Central memory CD8-positive, alpha-beta T cell (primary cell): Measurements from ENCODE around the gene MOK.
A peak's percentile ranks its signal among the peaks of the same experiment; 100 is the strongest.
"Not testable (repeated sequence)": the region's sequence is repeated elsewhere in the genome, so short reads cannot be mapped to it uniquely, and the experiment has no call there.

Experiments
- ATAC-seq: fragments of 150-1000 bp; cut with Tn5 transposase; replicated peaks from 2 replicates; pipeline ENCODE4 v1.10.0; 2022; ENCODE audit warnings: mild to moderate bottlenecking, moderate FRiP score, moderate number of reproducible peaks; ENCODE audit not compliant: poor library complexity, severe bottlenecking; ENCODE audit errors: extremely low read depth
- DNase-seq, 2 donors: peaks; one replicate each; pipeline ENCODE4 v3.0.0; 2021; ENCODE audit warnings: low spot score in 2 of 2
- H3K27ac Mint-ChIP-seq: one replicate; pipeline ENCODE4 v1.8.0; 2022; ENCODE audit warnings: low read depth, mild to moderate bottlenecking, moderate library complexity, mixed read lengths
- H3K27me3 Mint-ChIP-seq: one replicate; pipeline ENCODE4 v1.8.0; 2022; ENCODE audit warnings: mixed read lengths
- H3K36me3 Mint-ChIP-seq: one replicate; pipeline ENCODE4 v1.8.0; 2022; ENCODE audit warnings: mild to moderate bottlenecking, moderate library complexity, mixed read lengths; ENCODE audit not compliant: insufficient read depth
- H3K4me1 Mint-ChIP-seq: one replicate; pipeline ENCODE4 v1.8.0; 2022; ENCODE audit warnings: mixed read lengths
- H3K4me3 Mint-ChIP-seq: one replicate; pipeline ENCODE4 v1.8.0; 2022; ENCODE audit warnings: mild to moderate bottlenecking, moderate library complexity, mixed read lengths
- H3K9me3 Mint-ChIP-seq: one replicate; pipeline ENCODE4 v1.8.0; 2022; ENCODE audit warnings: mixed read lengths

Gene MOK, protein sequence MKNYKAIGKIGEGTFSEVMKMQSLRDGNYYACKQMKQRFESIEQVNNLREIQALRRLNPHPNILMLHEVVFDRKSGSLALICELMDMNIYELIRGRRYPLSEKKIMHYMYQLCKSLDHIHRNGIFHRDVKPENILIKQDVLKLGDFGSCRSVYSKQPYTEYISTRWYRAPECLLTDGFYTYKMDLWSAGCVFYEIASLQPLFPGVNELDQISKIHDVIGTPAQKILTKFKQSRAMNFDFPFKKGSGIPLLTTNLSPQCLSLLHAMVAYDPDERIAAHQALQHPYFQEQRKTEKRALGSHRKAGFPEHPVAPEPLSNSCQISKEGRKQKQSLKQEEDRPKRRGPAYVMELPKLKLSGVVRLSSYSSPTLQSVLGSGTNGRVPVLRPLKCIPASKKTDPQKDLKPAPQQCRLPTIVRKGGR

DNA sequence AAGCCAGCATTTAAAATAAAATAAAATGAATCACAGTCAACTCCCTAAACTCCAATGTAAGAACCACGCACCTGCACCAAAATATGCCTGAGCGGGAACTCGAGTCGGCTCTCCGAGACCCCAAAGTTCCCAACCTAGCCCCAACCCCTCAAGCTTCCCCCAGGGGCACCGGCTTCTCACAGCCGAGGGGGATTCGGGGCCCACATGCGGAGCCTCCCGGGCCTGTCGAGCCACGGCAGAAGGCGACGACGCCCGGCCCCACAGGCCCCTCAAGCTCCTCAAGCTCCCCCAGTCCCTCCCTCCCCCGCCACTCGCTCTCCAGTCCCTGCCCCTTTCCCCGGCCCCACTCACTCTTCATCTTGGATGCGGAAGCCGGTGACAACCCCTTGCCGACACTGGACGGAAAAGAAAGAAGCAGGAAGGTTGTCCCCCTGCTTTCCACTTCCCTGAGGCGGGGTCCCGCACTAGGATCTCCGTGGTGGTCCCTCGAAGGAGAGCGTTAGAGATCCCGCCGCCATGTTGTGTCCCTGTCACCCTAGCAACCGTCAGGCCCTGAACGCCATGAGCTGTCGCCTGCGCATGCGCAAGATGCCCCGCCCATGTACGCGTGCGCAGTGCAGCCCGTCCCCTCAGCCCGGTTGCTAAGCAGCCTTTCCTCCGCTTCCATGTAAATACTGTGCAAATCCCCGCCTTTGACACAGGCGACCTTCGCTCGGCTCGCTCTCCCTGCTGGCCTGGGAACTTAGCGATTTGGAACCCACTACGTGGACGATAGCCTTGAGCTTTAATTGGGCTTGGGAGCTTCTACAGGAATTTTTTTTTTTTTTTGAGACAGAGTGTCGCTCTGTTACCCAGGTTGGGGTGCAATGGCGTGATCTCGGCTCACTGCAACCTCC, at the start of gene MOK:
TSS of gene MOK (minus strand) at position 554 of the 896 bp plus-strand sequence. CDS start at position 358, 196 bp downstream.
- Mint-ChIP-seq H3K9me3 (no peaks in the 10 kb centered on the region), H3K4me1 (peaks cover 8% of the 10 kb centered on the region), H3K27ac (peak within 1 kb of the TSS; percentile 98), H3K27me3 (no peaks in the 10 kb centered on the region), H3K36me3 (peaks cover 16% of the 10 kb centered on the region), H3K4me3 (peak within 1 kb of the TSS; percentile 90)
- DNase-seq (peak; percentile 98), ATAC-seq (peak; percentile 93)

DNA sequence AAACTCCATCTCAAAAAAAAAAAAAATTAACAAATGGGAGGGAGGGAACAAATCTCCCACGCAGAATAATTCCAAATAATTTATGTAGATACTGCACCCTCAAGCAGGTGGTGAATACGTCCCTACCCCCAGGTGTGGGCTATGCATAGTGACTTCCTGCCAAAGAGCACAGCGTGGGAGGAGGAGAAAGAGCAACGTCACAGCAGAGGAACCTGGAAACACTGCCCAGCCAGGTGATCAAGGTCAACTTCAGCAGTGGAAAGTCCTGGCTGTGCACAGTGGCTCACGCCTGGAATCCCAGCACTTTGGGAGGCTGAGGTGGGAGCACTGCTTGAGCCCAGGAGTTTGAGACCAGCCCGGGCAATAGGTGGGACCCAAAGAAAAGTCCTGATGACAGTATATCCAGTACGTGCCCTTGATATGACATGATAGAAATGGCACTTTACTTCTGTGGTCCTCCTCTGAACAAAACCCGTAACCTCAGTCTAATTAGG, 48.2 kb upstream of the MOK start:
- Mint-ChIP-seq H3K4me1 (no peaks in the 10 kb centered on the region), H3K9me3 (no peaks in the 10 kb centered on the region), H3K27ac (no peak overlapping the region), H3K4me3 (no peak overlapping the region), H3K36me3 (peaks cover 63% of the 10 kb centered on the region), H3K27me3 (no peaks in the 10 kb centered on the region)
- ATAC-seq (no peak), DNase-seq (no peak)

DNA sequence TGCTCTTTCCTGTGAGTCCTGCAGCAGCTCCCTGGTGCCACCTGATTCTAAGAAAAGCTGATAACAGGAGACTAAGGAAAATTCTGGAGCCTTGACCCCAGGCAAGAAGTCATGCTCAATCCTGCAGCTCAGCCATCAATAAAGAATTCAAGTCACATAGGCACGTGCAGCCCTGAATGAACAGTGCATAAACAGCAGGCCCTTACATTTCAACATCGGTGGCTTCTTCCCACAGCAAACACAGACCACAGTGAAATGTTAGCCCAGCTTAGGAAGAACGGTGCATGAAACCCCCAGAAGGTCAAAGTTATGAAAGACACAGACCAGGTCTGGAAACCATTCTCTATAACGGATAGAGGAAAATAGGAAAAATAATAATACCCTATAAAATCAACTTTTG, 47.2 kb upstream of the MOK start:
- Mint-ChIP-seq H3K4me1 (no peaks in the 10 kb centered on the region), H3K9me3 (no peaks in the 10 kb centered on the region), H3K4me3 (no peak overlapping the region), H3K27me3 (no peaks in the 10 kb centered on the region), H3K36me3 (peaks cover 60% of the 10 kb centered on the region), H3K27ac (no peak overlapping the region)
- ATAC-seq (no peak), DNase-seq (no peak)

DNA sequence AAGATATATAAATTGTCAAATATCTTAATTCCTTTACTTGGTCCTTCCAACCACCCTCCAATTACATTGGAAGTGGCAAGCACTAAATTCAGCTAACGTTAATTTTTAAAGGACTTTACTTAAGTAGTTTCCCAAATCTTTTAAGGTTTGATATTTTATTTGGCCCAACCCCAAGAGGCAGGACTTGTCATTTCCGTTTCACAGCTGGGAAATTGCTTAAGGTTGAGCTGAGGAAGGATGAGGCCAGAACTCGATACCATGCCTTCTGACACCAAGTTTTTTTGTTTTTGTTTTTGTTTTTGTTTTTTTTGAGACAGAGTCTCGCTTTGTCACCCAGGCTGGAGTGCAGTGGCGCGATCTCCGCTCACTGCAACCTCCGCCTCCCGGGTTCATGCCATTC, 46.6 kb upstream of the MOK start:
- not testable (repeated sequence) for H3K27ac Mint-ChIP-seq, H3K4me1 Mint-ChIP-seq, H3K9me3 Mint-ChIP-seq, H3K27me3 Mint-ChIP-seq, DNase-seq, ATAC-seq, H3K4me3 Mint-ChIP-seq
- peaks cover 57% of the 10 kb centered on the region for H3K36me3 Mint-ChIP-seq

DNA sequence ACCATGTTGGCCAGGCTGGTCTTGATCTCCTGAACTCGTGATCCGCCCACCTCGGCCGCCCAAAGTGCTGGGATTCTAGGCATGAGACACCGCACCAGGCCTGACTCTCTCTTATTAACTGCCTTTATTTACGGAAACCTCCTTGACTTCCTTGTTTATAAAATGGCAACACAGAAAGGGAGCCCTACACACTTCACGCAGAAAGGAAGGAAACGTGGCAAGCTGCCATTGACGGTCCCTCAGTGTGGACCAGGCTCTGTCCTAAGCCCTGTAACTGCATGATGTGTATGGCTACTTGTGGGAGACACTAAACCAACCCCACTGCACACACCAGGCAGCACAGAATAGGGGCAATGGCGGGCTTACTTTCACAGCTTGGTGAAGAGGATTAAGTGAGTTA, 46.1 kb upstream of the MOK start:
- H3K36me3 Mint-ChIP-seq, result peaks cover 57% of the 10 kb centered on the region

DNA sequence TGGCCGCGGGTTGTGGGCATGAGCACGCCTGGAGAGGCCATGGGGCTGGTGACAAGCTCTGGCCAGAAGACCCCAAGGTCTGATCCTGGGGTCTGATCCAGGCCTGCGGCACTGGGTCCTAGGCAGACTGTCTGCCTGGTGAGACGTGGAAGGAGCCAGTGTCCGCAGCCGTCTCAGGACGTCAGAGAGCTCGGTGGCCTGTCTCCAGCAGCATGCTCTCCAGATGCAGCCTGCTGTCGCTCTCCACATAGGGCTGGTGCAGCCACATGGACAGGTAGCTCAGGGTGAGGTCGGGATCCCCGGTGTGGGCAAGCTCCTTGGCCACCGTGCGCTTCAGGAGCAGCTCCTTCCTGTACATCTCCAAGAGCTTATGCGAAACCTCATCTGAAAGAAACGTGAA, 43.4 kb upstream of the MOK start:
- Mint-ChIP-seq H3K27ac (no peak overlapping the region), H3K4me3 (no peak overlapping the region), H3K27me3 (no peaks in the 10 kb centered on the region), H3K4me1 (no peaks in the 10 kb centered on the region), H3K36me3 (peaks cover 44% of the 10 kb centered on the region), H3K9me3 (no peaks in the 10 kb centered on the region)
- DNase-seq (no peak), ATAC-seq (no peak)

More for the DNA sequence above, 46.1 kb upstream of the MOK start:
- no peaks in the 10 kb centered on the region for H3K9me3 Mint-ChIP-seq
- H3K4me1 Mint-ChIP-seq, result no peaks in the 10 kb centered on the region
- DNase-seq (no peak), ATAC-seq (no peak)
- H3K27ac Mint-ChIP-seq, result no peak overlapping the region
- no peak overlapping the region for H3K4me3 Mint-ChIP-seq
- no peaks in the 10 kb centered on the region for H3K27me3 Mint-ChIP-seq

DNA sequence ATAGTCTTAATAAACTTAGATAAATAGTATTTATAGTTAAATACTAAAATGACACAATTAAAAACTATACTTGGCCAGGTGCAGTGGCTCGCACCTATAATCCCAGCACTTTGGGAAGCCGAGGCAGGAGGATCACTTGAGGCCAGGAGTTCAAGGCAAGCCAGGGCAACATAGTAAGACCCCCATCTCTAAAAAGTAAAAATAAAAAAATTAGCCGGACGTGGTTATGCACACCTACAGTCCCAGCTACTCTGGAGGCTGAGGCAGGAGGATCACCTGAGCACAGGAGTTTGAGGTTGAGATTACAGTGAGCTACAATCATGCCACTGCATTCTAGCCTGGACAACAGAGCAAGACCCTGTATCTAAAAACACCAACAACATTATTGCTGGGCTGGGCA, 41.7 kb upstream of the MOK start:
- ATAC-seq (no peak), DNase-seq (no peak)
- no peaks in the 10 kb centered on the region for H3K27me3 Mint-ChIP-seq
- H3K27ac Mint-ChIP-seq, result no peak overlapping the region
- H3K36me3 Mint-ChIP-seq, result peaks cover 37% of the 10 kb centered on the region
- H3K4me1 Mint-ChIP-seq, result no peaks in the 10 kb centered on the region
- H3K4me3 Mint-ChIP-seq, result no peak overlapping the region
- H3K9me3 Mint-ChIP-seq, result no peaks in the 10 kb centered on the region

DNA sequence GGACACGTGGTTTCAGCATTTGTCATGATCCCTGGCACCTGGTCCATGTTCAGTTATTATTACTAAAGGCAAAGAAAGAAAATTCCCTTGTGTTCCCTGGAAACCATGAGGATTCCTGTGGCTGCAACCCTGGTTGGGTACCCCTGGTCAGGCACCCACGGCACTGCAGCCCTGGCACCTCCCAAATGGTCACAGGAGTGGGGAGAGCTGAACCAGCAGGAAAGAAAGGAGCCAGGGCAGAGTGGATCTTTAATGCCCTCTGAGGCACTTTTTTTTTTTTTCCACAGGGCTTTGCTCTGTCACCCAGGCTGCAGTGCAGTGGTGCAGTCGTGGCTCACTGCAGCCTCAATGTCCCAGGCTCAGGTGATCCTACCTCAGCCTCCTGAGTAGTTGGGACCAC, 40.3 kb upstream of the MOK start:
- ATAC-seq (no peak), DNase-seq (no peak)
- Mint-ChIP-seq H3K27ac (peak overlapping the region; percentile 48), H3K27me3 (no peaks in the 10 kb centered on the region), H3K4me3 (no peak overlapping the region), H3K9me3 (no peaks in the 10 kb centered on the region), H3K4me1 (no peaks in the 10 kb centered on the region), H3K36me3 (peaks cover 45% of the 10 kb centered on the region)

DNA sequence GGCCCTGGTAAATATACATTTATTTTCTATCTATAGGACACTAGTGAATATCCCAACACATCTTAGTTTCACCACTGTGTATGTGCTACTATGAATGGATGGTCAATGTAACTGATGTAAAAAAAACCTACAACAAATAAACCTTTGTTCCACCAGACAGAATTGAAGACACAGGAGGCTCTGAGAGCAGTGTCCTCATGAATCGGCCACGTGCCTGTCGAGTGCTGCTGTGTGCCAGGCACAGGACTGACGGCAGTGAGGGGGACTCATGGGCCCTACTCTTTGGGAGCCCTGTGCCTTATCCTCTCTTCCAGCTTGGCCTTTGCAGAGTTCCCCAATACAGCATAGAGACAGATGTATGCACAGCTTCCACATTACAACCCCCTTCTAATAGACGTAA, 39.5 kb upstream of the MOK start:
- DNase-seq (no peak), ATAC-seq (no peak)
- H3K27ac Mint-ChIP-seq, result peak overlapping the region; percentile 48
- peaks cover 41% of the 10 kb centered on the region for H3K36me3 Mint-ChIP-seq
- H3K9me3 Mint-ChIP-seq, result no peaks in the 10 kb centered on the region
- no peaks in the 10 kb centered on the region for H3K4me1 Mint-ChIP-seq
- H3K4me3 Mint-ChIP-seq, result no peak overlapping the region
- no peaks in the 10 kb centered on the region for H3K27me3 Mint-ChIP-seq

DNA sequence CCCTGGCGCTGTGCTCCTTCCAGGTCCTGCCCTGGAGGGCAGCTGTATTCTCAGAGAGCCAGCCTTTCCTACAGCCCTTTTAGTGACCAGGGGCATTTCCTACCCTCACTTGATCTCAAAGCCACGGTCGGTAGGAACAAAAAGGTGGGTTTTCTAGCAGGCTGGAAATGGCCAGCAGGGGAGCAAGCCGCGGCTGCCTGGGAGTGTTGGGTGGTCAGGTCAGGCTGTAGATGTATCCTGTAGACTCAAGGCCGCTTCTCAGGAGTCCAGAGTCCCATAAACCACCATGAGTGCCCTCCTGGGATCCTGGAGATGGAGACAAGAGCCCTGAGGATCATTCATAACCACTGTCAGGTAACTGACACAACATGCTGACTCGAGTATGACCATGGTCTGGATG, 39.1 kb upstream of the MOK start:
- DNase-seq, result no peak
- no peak for ATAC-seq
- Mint-ChIP-seq H3K4me3 (no peak overlapping the region), H3K27ac (no peak overlapping the region), H3K27me3 (no peaks in the 10 kb centered on the region), H3K36me3 (peaks cover 39% of the 10 kb centered on the region), H3K4me1 (no peaks in the 10 kb centered on the region), H3K9me3 (no peaks in the 10 kb centered on the region)

DNA sequence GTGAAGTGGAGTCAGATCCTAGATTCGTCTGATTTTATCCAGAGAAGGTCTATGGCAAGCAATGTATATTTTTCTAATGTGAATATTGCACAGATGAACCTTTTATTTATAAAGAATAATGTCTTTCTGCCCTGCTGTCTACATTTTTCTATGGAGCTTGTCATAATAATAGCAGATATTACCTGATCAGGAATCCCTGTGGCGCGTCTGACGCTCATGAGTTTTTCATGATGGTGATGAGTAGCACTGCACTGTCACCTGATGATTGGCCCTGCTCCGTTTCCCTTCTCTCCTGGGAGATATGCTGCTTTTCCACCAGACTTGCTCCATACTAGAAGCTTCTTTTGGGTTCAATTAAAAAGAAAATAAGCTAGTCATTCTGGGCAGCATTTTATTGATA, 37.3 kb upstream of the MOK start:
- peaks cover 43% of the 10 kb centered on the region for H3K36me3 Mint-ChIP-seq
- no peak overlapping the region for H3K27ac Mint-ChIP-seq
- DNase-seq, result no peak

DNA sequence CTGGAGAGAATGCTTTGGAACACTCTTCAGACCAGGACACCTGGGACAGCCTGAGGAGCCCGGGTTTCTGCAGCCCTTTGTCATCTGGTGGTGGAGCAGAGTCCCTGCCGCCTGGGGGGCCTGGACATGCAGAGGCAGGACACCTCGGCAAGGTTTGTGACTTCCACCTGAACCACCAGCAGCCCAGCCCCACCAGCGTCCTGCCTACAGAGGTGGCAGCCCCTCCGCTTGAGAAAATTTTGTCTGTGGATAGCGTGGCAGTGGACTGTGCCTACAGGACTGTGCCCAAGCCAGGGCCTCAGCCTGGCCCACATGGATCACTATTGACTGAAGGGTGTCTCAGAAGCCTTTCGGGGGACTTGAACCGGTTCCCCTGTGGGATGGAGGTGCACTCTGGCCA, 36.6 kb upstream of the MOK start:
- Mint-ChIP-seq H3K36me3 (peaks cover 45% of the 10 kb centered on the region), H3K9me3 (no peaks in the 10 kb centered on the region)

More for the DNA sequence above, 37.3 kb upstream of the MOK start:
- Mint-ChIP-seq H3K9me3 (no peaks in the 10 kb centered on the region), H3K4me3 (no peak overlapping the region), H3K4me1 (no peaks in the 10 kb centered on the region), H3K27me3 (no peaks in the 10 kb centered on the region)
- no peak for ATAC-seq

More for the DNA sequence above, 36.6 kb upstream of the MOK start:
- Mint-ChIP-seq H3K4me3 (no peak overlapping the region), H3K4me1 (no peaks in the 10 kb centered on the region), H3K27ac (no peak overlapping the region), H3K27me3 (no peaks in the 10 kb centered on the region)
- no peak for ATAC-seq
- DNase-seq, result no peak
